ENCODE measurements around the gene TSPAN3.

The TSPAN3 gene

DNA sequence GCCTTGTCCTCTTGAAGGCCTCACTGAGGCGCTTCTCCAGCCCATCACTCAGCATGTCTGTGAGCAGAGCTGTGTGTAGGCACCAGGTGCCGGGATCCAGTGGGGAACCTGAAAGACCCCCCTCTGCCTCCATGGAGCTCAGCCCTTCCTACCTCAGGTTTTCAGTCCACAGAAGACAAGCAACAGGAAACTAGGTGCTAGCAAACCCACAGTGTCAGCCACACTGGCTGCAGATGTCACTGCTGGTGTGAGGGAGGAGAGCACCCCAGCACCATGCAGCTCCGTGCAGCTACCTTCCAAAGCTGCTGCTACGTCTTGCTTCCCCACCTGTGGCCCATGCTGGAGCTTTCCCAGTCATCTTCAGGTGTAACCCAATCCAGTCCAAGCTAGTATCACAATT, 58.0 kb downstream of the TSPAN3 start:
- H3K27me3 ChIP-seq (ENCODE audit: insufficient read depth, poor library complexity, severe bottlenecking) = no peaks in the 10 kb centered on the region
- no peaks in the 10 kb centered on the region for H3K36me3 ChIP-seq (ENCODE audit: low read depth)
- no peak overlapping the region for H3K27ac ChIP-seq (ENCODE audit: poor library complexity, severe bottlenecking)
- no peaks in the 10 kb centered on the region for H3K9me3 ChIP-seq (ENCODE audit: severe bottlenecking)
- TF ChIP-seq, protein P1, sequence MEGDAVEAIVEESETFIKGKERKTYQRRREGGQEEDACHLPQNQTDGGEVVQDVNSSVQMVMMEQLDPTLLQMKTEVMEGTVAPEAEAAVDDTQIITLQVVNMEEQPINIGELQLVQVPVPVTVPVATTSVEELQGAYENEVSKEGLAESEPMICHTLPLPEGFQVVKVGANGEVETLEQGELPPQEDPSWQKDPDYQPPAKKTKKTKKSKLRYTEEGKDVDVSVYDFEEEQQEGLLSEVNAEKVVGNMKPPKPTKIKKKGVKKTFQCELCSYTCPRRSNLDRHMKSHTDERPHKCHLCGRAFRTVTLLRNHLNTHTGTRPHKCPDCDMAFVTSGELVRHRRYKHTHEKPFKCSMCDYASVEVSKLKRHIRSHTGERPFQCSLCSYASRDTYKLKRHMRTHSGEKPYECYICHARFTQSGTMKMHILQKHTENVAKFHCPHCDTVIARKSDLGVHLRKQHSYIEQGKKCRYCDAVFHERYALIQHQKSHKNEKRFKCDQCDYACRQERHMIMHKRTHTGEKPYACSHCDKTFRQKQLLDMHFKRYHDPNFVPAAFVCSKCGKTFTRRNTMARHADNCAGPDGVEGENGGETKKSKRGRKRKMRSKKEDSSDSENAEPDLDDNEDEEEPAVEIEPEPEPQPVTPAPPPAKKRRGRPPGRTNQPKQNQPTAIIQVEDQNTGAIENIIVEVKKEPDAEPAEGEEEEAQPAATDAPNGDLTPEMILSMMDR (IDR thresholded peaks at IDR 0.05; ENCODE audit: poor library complexity, severe bottlenecking) = no peak
- H3K4me1 ChIP-seq (ENCODE audit: insufficient read depth, poor library complexity, severe bottlenecking) = peaks cover 3% of the 10 kb centered on the region
- DNase-seq (ENCODE audit: low spot score) (no peak), ATAC-seq (ENCODE audit: low read depth) (no peak)
- no peak overlapping the region for H3K4me3 ChIP-seq (ENCODE audit: severe bottlenecking)

DNA sequence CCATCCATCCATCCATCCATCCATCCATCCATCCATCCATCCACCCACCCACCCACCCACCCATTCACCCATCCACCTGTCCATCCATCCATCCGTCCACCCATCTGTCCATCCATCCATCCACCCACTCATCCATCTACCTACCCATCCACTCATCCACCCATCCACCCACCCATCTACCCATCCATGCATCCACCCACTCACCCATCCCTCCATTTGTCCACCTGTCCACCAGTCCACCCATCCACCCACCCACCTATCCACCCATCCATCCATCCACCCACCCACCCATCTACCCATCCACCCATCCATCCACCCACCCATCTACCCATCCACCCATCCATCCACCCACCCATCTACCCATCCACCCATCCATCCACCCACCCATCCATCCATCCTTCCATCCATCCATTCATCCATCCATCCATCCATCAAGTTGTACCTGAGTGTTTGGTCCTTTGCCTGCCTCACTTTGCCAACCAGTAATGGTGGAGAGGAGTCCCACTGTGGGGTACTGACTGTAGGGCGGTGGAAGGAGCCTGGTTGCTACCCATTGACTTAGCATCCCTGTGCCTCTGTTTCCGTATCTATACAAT, 58.7 kb downstream of the TSPAN3 start:
- H3K36me3 ChIP-seq (ENCODE audit: low read depth) = no peaks in the 10 kb centered on the region
- H3K27me3 ChIP-seq (ENCODE audit: insufficient read depth, poor library complexity, severe bottlenecking) = no peaks in the 10 kb centered on the region
- no peak for DNase-seq (ENCODE audit: low spot score)

DNA sequence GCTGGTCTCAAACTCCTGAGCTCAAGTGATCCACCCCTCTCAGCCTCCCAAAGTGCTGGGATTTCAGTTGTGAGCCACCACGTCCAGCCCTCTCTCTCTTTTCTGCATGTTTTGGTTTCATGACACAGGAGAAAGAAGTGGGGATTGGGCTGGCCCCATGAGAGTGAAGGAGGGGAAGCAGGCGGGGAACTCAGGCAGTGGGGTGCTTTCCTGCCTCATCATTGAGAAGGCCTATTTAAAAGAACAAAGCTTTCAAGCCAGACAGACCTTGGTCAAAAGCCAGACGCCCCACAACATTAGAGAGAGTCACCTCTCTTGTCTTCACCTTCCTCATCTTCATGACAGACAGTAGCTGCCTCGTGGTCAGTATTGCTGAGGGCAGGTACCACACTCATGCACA, 60.1 kb downstream of the TSPAN3 start:
- H3K4me1 ChIP-seq (ENCODE audit: insufficient read depth, poor library complexity, severe bottlenecking) = peaks cover 3% of the 10 kb centered on the region
- no peak overlapping the region for H3K4me3 ChIP-seq (ENCODE audit: severe bottlenecking)
- ATAC-seq (ENCODE audit: low read depth) (no peak), DNase-seq (ENCODE audit: low spot score) (no peak)
- H3K9me3 ChIP-seq (ENCODE audit: severe bottlenecking) = peaks cover 2% of the 10 kb centered on the region
- H3K36me3 ChIP-seq (ENCODE audit: low read depth) = no peaks in the 10 kb centered on the region
- TF ChIP-seq, protein P1 (IDR thresholded peaks at IDR 0.05; ENCODE audit: poor library complexity, severe bottlenecking) = no peak
- H3K27me3 ChIP-seq (ENCODE audit: insufficient read depth, poor library complexity, severe bottlenecking) = no peaks in the 10 kb centered on the region
- no peak overlapping the region for H3K27ac ChIP-seq (ENCODE audit: poor library complexity, severe bottlenecking)

More for the DNA sequence above, 58.7 kb downstream of the TSPAN3 start:
- no peak overlapping the region for H3K4me3 ChIP-seq (ENCODE audit: severe bottlenecking)
- no peaks in the 10 kb centered on the region for H3K9me3 ChIP-seq (ENCODE audit: severe bottlenecking)
- ATAC-seq (ENCODE audit: low read depth) = no peak
- no peak overlapping the region for H3K27ac ChIP-seq (ENCODE audit: poor library complexity, severe bottlenecking)
- peaks cover 3% of the 10 kb centered on the region for H3K4me1 ChIP-seq (ENCODE audit: insufficient read depth, poor library complexity, severe bottlenecking)
- TF ChIP-seq, protein P1 (IDR thresholded peaks at IDR 0.05; ENCODE audit: poor library complexity, severe bottlenecking) = no peak

DNA sequence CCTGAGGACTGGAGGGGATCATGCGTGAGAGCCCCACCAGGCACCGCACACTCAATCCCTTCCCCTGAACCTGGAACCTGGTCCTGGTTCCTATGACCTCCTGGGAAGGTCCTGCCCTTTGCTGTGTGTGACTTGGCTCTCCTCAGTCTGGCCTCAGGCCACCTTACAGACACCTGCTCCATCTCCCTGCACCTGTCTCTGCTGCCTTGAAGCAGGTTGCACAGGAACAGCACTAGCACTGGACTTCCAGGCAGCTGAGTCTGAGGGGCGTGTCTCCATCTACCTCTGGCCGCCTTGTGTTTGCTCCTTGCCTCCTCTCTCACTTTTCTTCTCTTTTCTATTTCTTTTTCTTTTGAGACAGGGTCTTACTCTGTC, 60.6 kb downstream of the TSPAN3 start:
- no peak for ATAC-seq (ENCODE audit: low read depth)

More for the DNA sequence above, 60.6 kb downstream of the TSPAN3 start:
- TF ChIP-seq, protein P1 (IDR thresholded peaks at IDR 0.05; ENCODE audit: poor library complexity, severe bottlenecking) = no peak
- Histone ChIP-seq H3K4me1 (ENCODE audit: insufficient read depth, poor library complexity, severe bottlenecking) (peaks cover 3% of the 10 kb centered on the region), H3K27ac (ENCODE audit: poor library complexity, severe bottlenecking) (no peak overlapping the region), H3K9me3 (ENCODE audit: severe bottlenecking) (peaks cover 2% of the 10 kb centered on the region), H3K36me3 (ENCODE audit: low read depth) (no peaks in the 10 kb centered on the region), H3K4me3 (ENCODE audit: severe bottlenecking) (no peak overlapping the region), H3K27me3 (ENCODE audit: insufficient read depth, poor library complexity, severe bottlenecking) (no peaks in the 10 kb centered on the region)
- DNase-seq (ENCODE audit: low spot score) = no peak
